Trophoblast cell (in vitro differentiated cells and primary cell): ENCODE data around the gene FAM216B. TPM values are rescaled to one million over a fixed set of nuclear protein-coding genes. Genes with fewer than 3 reads are reported as not detected.

Experiments
- DNase-seq, 2 donors: peaks; one replicate each; pipeline ENCODE4 v3.0.0-alpha.2; 2016
- H2AFZ ChIP-seq: 2 replicates; pipeline ENCODE4 v1.6.1; 2013; ENCODE audit warnings: low read length, moderate library complexity, mild to moderate bottlenecking; ENCODE audit not compliant: insufficient read depth, poor library complexity
- H2AK5ac ChIP-seq: 2 replicates; pipeline ENCODE4 v1.6.1; 2013; ENCODE audit warnings: mild to moderate bottlenecking, low read length
- H2BK120ac ChIP-seq: 2 replicates; pipeline ENCODE4 v1.6.1; 2013; ENCODE audit warnings: low read length, mild to moderate bottlenecking, moderate library complexity; ENCODE audit not compliant: insufficient read depth, poor library complexity
- H2BK12ac ChIP-seq: 2 replicates; pipeline ENCODE4 v1.6.1; 2013; ENCODE audit warnings: mild to moderate bottlenecking, low read length, moderate library complexity
- H2BK5ac ChIP-seq: 2 replicates; pipeline ENCODE4 v1.6.1; 2013; ENCODE audit warnings: low read length, low read depth, moderate library complexity, mild to moderate bottlenecking; ENCODE audit not compliant: poor library complexity
- H3K14ac ChIP-seq: 2 replicates; pipeline ENCODE4 v1.6.1; 2013; ENCODE audit warnings: mild to moderate bottlenecking, low read length
- H3K18ac ChIP-seq: 2 replicates; pipeline ENCODE4 v1.6.1; 2013; ENCODE audit warnings: mild to moderate bottlenecking, low read length
- H3K23ac ChIP-seq: 2 replicates; pipeline ENCODE4 v1.6.1; 2013; ENCODE audit warnings: low read length
- H3K27ac ChIP-seq: 2 replicates; pipeline ENCODE4 v1.5.1; 2013; ENCODE audit warnings: low read depth, mild to moderate bottlenecking, inconsistent platforms, low read length, moderate library complexity
- H3K27me3 ChIP-seq: 2 replicates; pipeline ENCODE4 v1.6.1; 2013; ENCODE audit warnings: inconsistent platforms, mild to moderate bottlenecking, low read length, moderate library complexity; ENCODE audit not compliant: insufficient read depth
- H3K36me3 ChIP-seq, 2 experiments: 1 replicate in 1 of 2; 2 replicates in 1 of 2; pipeline ENCODE4 v1.6.1; 2013; ENCODE audit warnings: low read length in 2 of 2, mild to moderate bottlenecking in 2 of 2, moderate library complexity in 1 of 2; ENCODE audit not compliant: insufficient read depth in 2 of 2, control insufficient read depth in 1 of 2
- H3K4ac ChIP-seq: 2 replicates; pipeline ENCODE4 v1.6.1; 2013; ENCODE audit warnings: low read depth, mild to moderate bottlenecking, low read length, moderate library complexity
- H3K4me1 ChIP-seq, 2 experiments: 1 replicate in 1 of 2; 2 replicates in 1 of 2; pipeline ENCODE4 v1.6.1; 2013; ENCODE audit warnings: low read length in 2 of 2, mild to moderate bottlenecking in 2 of 2, moderate library complexity in 1 of 2; ENCODE audit not compliant: insufficient read depth in 2 of 2, control insufficient read depth in 1 of 2
- H3K4me2 ChIP-seq: 2 replicates; pipeline ENCODE4 v1.6.1; 2013; ENCODE audit warnings: inconsistent platforms, mild to moderate bottlenecking, low read length, moderate library complexity
- H3K4me3 ChIP-seq: 2 replicates; pipeline ENCODE4 v1.5.1; 2013; ENCODE audit warnings: mild to moderate bottlenecking, low read depth, low read length, inconsistent platforms
- H3K79me1 ChIP-seq: one replicate; pipeline ENCODE4 v1.6.1; 2013; ENCODE audit warnings: low read length
- H3K79me2 ChIP-seq: 2 replicates; pipeline ENCODE4 v1.6.1; 2013; ENCODE audit warnings: low read length, mild to moderate bottlenecking; ENCODE audit not compliant: control insufficient read depth, insufficient read depth, poor library complexity
- H3K9ac ChIP-seq: 2 replicates; pipeline ENCODE4 v1.6.1; 2013; ENCODE audit warnings: mild to moderate bottlenecking, low read length
- H3K9me3 ChIP-seq: 2 replicates; pipeline ENCODE4 v1.6.1; 2013; ENCODE audit warnings: low read depth, mild to moderate bottlenecking, control low read depth, inconsistent platforms, low read length; ENCODE audit not compliant: insufficient read depth
- H4K12ac ChIP-seq: 2 replicates; pipeline ENCODE4 v1.6.1; 2013; ENCODE audit warnings: low read depth, mild to moderate bottlenecking, low read length, moderate library complexity
- H4K8ac ChIP-seq: 2 replicates; pipeline ENCODE4 v1.6.1; 2013; ENCODE audit warnings: low read depth, mild to moderate bottlenecking, low read length, moderate library complexity
- H4K91ac ChIP-seq: one replicate; pipeline ENCODE4 v1.6.1; 2013; ENCODE audit warnings: low read depth, mild to moderate bottlenecking, low read length, moderate library complexity
- WGBS: extraction: QIAGEN DNeasy Blood & Tissue Kit; methylation state at CpG from one replicate; pipeline ENCODE4 v1.1.7; 2013; ENCODE audit warnings: missing lambda C conversion rate; ENCODE audit not compliant: insufficient read length, insufficient coverage; ENCODE audit errors: extremely low coverage; 5-methylcytosine and 5-hydroxymethylcytosine counted together
- polyA plus RNA-seq: library from polyadenylated mRNA; stranded (reverse); fragments of 200-250 nt; gene quantifications from 2 replicates; pipeline ENCODE4 v1.2.3, GENCODE V29; 2013

Gene FAM216B
- polyA plus RNA-seq = not detected in 2 replicates

GRCh38 chr13:42781352-42781751 is at the start of gene FAM216B:
Gene FAM216B, plus strand, starts transcription at chr13:42781584. Its CDS starts 2,484 bp downstream, at chr13:42784068.
- H2BK5ac ChIP-seq = no peak within 1 kb of the TSS
- H4K12ac ChIP-seq = no peak within 1 kb of the TSS
- H3K18ac ChIP-seq = no peak within 1 kb of the TSS
- WGBS = no CpG with 5 or more reads among the region's 3 CpGs
- no peaks in the 10 kb centered on the region for H3K9me3 ChIP-seq
- H3K4ac ChIP-seq = no peak within 1 kb of the TSS
- no peaks in the 10 kb centered on the region for H3K79me2 ChIP-seq
- no peak within 1 kb of the TSS for H3K4me2 ChIP-seq
- no peak for DNase-seq
- no peaks in the 10 kb centered on the region for H3K79me1 ChIP-seq
- no peak within 1 kb of the TSS for H2BK120ac ChIP-seq
- H4K8ac ChIP-seq = no peak within 1 kb of the TSS
- no peak within 1 kb of the TSS for H3K23ac ChIP-seq
- H3K27ac ChIP-seq = no peak within 1 kb of the TSS
- H4K91ac ChIP-seq = no peak within 1 kb of the TSS
- H2AFZ ChIP-seq = no peak within 1 kb of the TSS
- no peak within 1 kb of the TSS for H2AK5ac ChIP-seq
- H3K36me3 ChIP-seq = no peaks in the 10 kb centered on the region
- no peak within 1 kb of the TSS for H3K4me3 ChIP-seq
- no peaks in the 10 kb centered on the region for H3K4me1 ChIP-seq
- no peak within 1 kb of the TSS for H3K14ac ChIP-seq
- no peaks in the 10 kb centered on the region for H3K27me3 ChIP-seq
- H2BK12ac ChIP-seq = no peak within 1 kb of the TSS
- H3K9ac ChIP-seq = no peak within 1 kb of the TSS

GRCh38 chr13:42732073-42732472 is 49.3 kb upstream of the FAM216B start:
- no peak overlapping the region for H3K4me3 ChIP-seq
- no peak overlapping the region for H2BK120ac ChIP-seq
- no peak overlapping the region for H3K4ac ChIP-seq
- DNase-seq = no peak
- no peak overlapping the region for H2AFZ ChIP-seq
- no peaks in the 10 kb centered on the region for H3K79me2 ChIP-seq
- no peak overlapping the region for H4K8ac ChIP-seq
- peaks cover 3% of the 10 kb centered on the region for H3K79me1 ChIP-seq
- no peak overlapping the region for H3K23ac ChIP-seq
- H3K9ac ChIP-seq = no peak overlapping the region
- H4K12ac ChIP-seq = no peak overlapping the region
- H4K91ac ChIP-seq = no peak overlapping the region
- no peak overlapping the region for H3K4me2 ChIP-seq
- no peak overlapping the region for H2AK5ac ChIP-seq
- no peaks in the 10 kb centered on the region for H3K27me3 ChIP-seq
- H3K18ac ChIP-seq = no peak overlapping the region
- no peak overlapping the region for H3K14ac ChIP-seq
- H3K4me1 ChIP-seq = peaks cover 0 to 2% of the 10 kb centered on the region in 2 experiments
- H3K27ac ChIP-seq = no peak overlapping the region
- no peak overlapping the region for H2BK12ac ChIP-seq
- H3K9me3 ChIP-seq = no peaks in the 10 kb centered on the region
- no peaks in the 10 kb centered on the region for H3K36me3 ChIP-seq
- no peak overlapping the region for H2BK5ac ChIP-seq

GRCh38 chr13:42733046-42733445 is 48.3 kb upstream of the FAM216B start:
- WGBS = no CpG with 5 or more reads among the region's 2 CpGs
- H3K4me2 ChIP-seq = no peak overlapping the region
- H3K27me3 ChIP-seq = no peaks in the 10 kb centered on the region
- DNase-seq = no peak
- peaks cover 0 to 2% of the 10 kb centered on the region in 2 experiments for H3K4me1 ChIP-seq
- H3K9ac ChIP-seq = no peak overlapping the region
- H3K4me3 ChIP-seq = no peak overlapping the region
- H2BK120ac ChIP-seq = no peak overlapping the region
- no peak overlapping the region for H3K14ac ChIP-seq
- no peak overlapping the region for H2AFZ ChIP-seq
- H2BK5ac ChIP-seq = no peak overlapping the region
- H3K36me3 ChIP-seq = no peaks in the 10 kb centered on the region
- H4K91ac ChIP-seq = no peak overlapping the region
- H3K27ac ChIP-seq = no peak overlapping the region
- H3K9me3 ChIP-seq = no peaks in the 10 kb centered on the region
- no peak overlapping the region for H2BK12ac ChIP-seq
- no peak overlapping the region for H4K12ac ChIP-seq
- H2AK5ac ChIP-seq = no peak overlapping the region
- H3K79me2 ChIP-seq = no peaks in the 10 kb centered on the region
- no peak overlapping the region for H3K18ac ChIP-seq
- H3K23ac ChIP-seq = no peak overlapping the region
- no peak overlapping the region for H4K8ac ChIP-seq
- H3K79me1 ChIP-seq = peaks cover 3% of the 10 kb centered on the region
- H3K4ac ChIP-seq = no peak overlapping the region

GRCh38 chr13:42735010-42735409 is 46.4 kb upstream of the FAM216B start:
- no peak overlapping the region for H3K4ac ChIP-seq
- H3K9ac ChIP-seq = no peak overlapping the region
- no peak overlapping the region for H3K18ac ChIP-seq
- H4K12ac ChIP-seq = no peak overlapping the region
- no peak overlapping the region for H3K4me2 ChIP-seq
- no peak overlapping the region for H2AK5ac ChIP-seq
- peak in 1 of 2 donors; percentile 54 for DNase-seq
- H3K36me3 ChIP-seq = no peaks in the 10 kb centered on the region
- no peaks in the 10 kb centered on the region for H3K4me1 ChIP-seq
- no peaks in the 10 kb centered on the region for H3K79me2 ChIP-seq
- H3K9me3 ChIP-seq = no peaks in the 10 kb centered on the region
- no peak overlapping the region for H4K91ac ChIP-seq
- no peak overlapping the region for H2AFZ ChIP-seq
- WGBS = no CpG with 5 or more reads among the region's 3 CpGs
- H4K8ac ChIP-seq = no peak overlapping the region
- H2BK120ac ChIP-seq = no peak overlapping the region
- H3K27ac ChIP-seq = no peak overlapping the region
- H3K23ac ChIP-seq = no peak overlapping the region
- no peak overlapping the region for H2BK5ac ChIP-seq
- H3K14ac ChIP-seq = no peak overlapping the region
- H3K79me1 ChIP-seq = no peaks in the 10 kb centered on the region
- no peaks in the 10 kb centered on the region for H3K27me3 ChIP-seq
- H2BK12ac ChIP-seq = no peak overlapping the region
- no peak overlapping the region for H3K4me3 ChIP-seq
